HCT116 (cell line): ENCODE results near the gene PRKCA. TPM values are rescaled to one million over a fixed set of nuclear protein-coding genes. Genes with fewer than 3 reads are reported as not detected.

Experiments used
- ATAC-seq: fragments of 200-7000 bp; cut with Tn5 transposase; 2 replicates; pipeline ENCODE4 v1.9.1; 2020; ENCODE audit warnings: mild to moderate bottlenecking, moderate library complexity
- BruUV-seq: library from RNA; stranded (reverse); fragments of 400-500 nt; replicated peaks from 2 replicates; lab custom pipeline; 2021; lab: Mats Ljungman, UMichigan
- CTCF ChIA-PET: fragments of 300-600 bp; sonication (Branson Sonifier 250); formaldehyde crosslinking; loops from one replicate; lab custom pipeline; 2021; ENCODE audit warnings: antibody characterized with exemption; lab: Charles Lee
- POLR2A ChIA-PET: fragments of 300-600, 350-600 bp; sonication (Branson Sonifier 250); formaldehyde crosslinking; loops from one replicate; lab custom pipeline; 2021; ENCODE audit warnings: antibody characterized with exemption; lab: Charles Lee
- RAD21 ChIA-PET, 2 experiments: fragments of 300-600 bp; sonication (Branson Sonifier 250); formaldehyde crosslinking; loops; one replicate each; lab custom pipeline; 2023; ENCODE audit warnings: low total read pairs in 2 of 2; ENCODE audit not compliant: uncharacterized antibody in 2 of 2, unreplicated experiment in 2 of 2, low non-redundant PET in 1 of 2; lab: Charles Lee
- DNase-seq: peaks from one replicate; pipeline ENCODE4 v3.0.0-alpha.2; 2010; ENCODE audit warnings: low read depth, low spot score
- H2AFZ ChIP-seq: fragments of 200-600 bp; shearing (Covaris generic), sonication (generic); 2 replicates; pipeline ENCODE4 v1.6.1; 2017; ENCODE audit warnings: low read depth, mixed run types, mixed read lengths, antibody characterized with exemption, low read length; ENCODE audit not compliant: poor library complexity, severe bottlenecking
- H3K27ac ChIP-seq: 2 replicates; pipeline ENCODE4 v1.5.1; 2012; ENCODE audit warnings: low read depth, low read length
- H3K27me3 ChIP-seq: fragments of 200-600 bp; sonication (generic); 2 replicates; pipeline ENCODE4 v1.6.1; 2016; ENCODE audit warnings: mixed run types, low read length, mixed read lengths; ENCODE audit not compliant: insufficient read depth
- H3K36me3 ChIP-seq, 2 experiments: fragments of 200-500 bp in 1 of 2; fragments of 200-600 bp in 1 of 2; sonication (Bioruptor generic) in 1 of 2; sonication (generic) in 1 of 2; 2 replicates each; pipeline versions ENCODE4 v1.5.1 to v1.6.1; 2014 to 2016; ENCODE audit warnings: low read length in 2 of 2, inconsistent platforms in 1 of 2, mixed read lengths in 1 of 2, mixed run types in 1 of 2; ENCODE audit not compliant: insufficient read depth in 2 of 2, control insufficient read depth in 1 of 2
- H3K4me1 ChIP-seq, 2 experiments: fragments of 200-600 bp in 1 of 2; sonication (generic) in 1 of 2; 2 replicates each; pipeline versions ENCODE4 v1.5.1 to v1.6.1; 2012 to 2017; ENCODE audit warnings: low read length in 2 of 2, inconsistent platforms in 1 of 2, mild to moderate bottlenecking in 1 of 2, mixed read lengths in 1 of 2, mixed run types in 1 of 2, moderate library complexity in 1 of 2; ENCODE audit not compliant: insufficient read depth in 2 of 2, control insufficient read depth in 1 of 2
- H3K4me2 ChIP-seq: fragments of 200-600 bp; sonication (generic); 2 replicates; pipeline ENCODE4 v1.6.1; 2017; ENCODE audit warnings: mixed run types, low read length, mixed read lengths
- H3K4me3 ChIP-seq, 2 experiments: fragments of 200-600 bp in 1 of 2; sonication (generic) in 1 of 2; replicated peaks in 1 of 2; 2 replicates each; pipeline ENCODE4 v1.5.1; 2011 to 2016; ENCODE audit warnings: low read length in 2 of 2, control low read depth in 1 of 2, low read depth in 1 of 2, mild to moderate bottlenecking in 1 of 2, mixed read lengths in 1 of 2, mixed run types in 1 of 2
- H3K79me2 ChIP-seq: fragments of 200-600 bp; sonication (generic); 2 replicates; pipeline ENCODE4 v1.6.1; 2017; ENCODE audit warnings: mild to moderate bottlenecking, mixed run types, low read length, moderate library complexity, mixed read lengths; ENCODE audit not compliant: insufficient read depth
- H3K9ac ChIP-seq: fragments of 200-600 bp; sonication (generic); 2 replicates; pipeline ENCODE4 v1.6.1; 2016; ENCODE audit warnings: low read length, mixed read lengths
- H3K9me2 ChIP-seq: fragments of 200-600 bp; sonication (generic), shearing (Covaris generic); 2 replicates; pipeline ENCODE4 v1.6.1; 2017; ENCODE audit warnings: mixed run types, mild to moderate bottlenecking, moderate library complexity; ENCODE audit not compliant: insufficient read depth
- H3K9me3 ChIP-seq, 2 experiments: fragments of 200-500 bp in 1 of 2; fragments of 200-600 bp in 1 of 2; sonication (Bioruptor generic) in 1 of 2; sonication (generic) in 1 of 2; 2 replicates each; pipeline ENCODE4 v1.6.1; 2014 to 2017; ENCODE audit warnings: low read length in 2 of 2, mixed read lengths in 2 of 2, inconsistent platforms in 1 of 2, low read depth in 1 of 2, mild to moderate bottlenecking in 1 of 2, mixed run types in 1 of 2, moderate library complexity in 1 of 2; ENCODE audit not compliant: control insufficient read depth in 1 of 2, insufficient read depth in 1 of 2
- H4K20me1 ChIP-seq: fragments of 200-600 bp; sonication (generic), shearing (Covaris generic); 2 replicates; pipeline ENCODE4 v1.6.1; 2017; ENCODE audit warnings: mixed run types, mild to moderate bottlenecking, moderate library complexity; ENCODE audit not compliant: insufficient read depth
- CBX3 ChIP-seq: IDR thresholded peaks from 2 replicates; pipeline ENCODE4 v1.6.1; 2012; ENCODE audit warnings: low read depth
- FOSL1 ChIP-seq: IDR thresholded peaks from 2 replicates; pipeline ENCODE4 v1.6.1; 2012; ENCODE audit warnings: low read depth
- JUND ChIP-seq: IDR thresholded peaks from 2 replicates; pipeline ENCODE4 v1.6.1; 2012
- MAX ChIP-seq: IDR thresholded peaks from 2 replicates; pipeline ENCODE4 v1.6.1; 2012
- POLR2A ChIP-seq: IDR thresholded peaks from 2 replicates; pipeline ENCODE4 v1.7.0; 2011; ENCODE audit warnings: borderline replicate concordance; ENCODE audit not compliant: insufficient read depth, insufficient read length; ENCODE audit errors: extremely low read depth
- REST ChIP-seq: IDR thresholded peaks from 2 replicates; pipeline ENCODE4 v1.6.1; 2012; ENCODE audit warnings: low read depth
- SP1 ChIP-seq: IDR thresholded peaks from 2 replicates; pipeline ENCODE4 v1.6.1; 2012; ENCODE audit warnings: low read depth
- ZBTB33 ChIP-seq: IDR thresholded peaks from 2 replicates; pipeline ENCODE4 v1.6.1; 2011; ENCODE audit warnings: mild to moderate bottlenecking, low read length, moderate library complexity; ENCODE audit not compliant: insufficient replicate concordance; ENCODE audit errors: extremely low read depth
- intact Hi-C: fragments of 100-400 bp; cut with micrococcal nuclease; formaldehyde crosslinking; loops from 2 replicates; pipeline ENCODE4 v1.10.0; 2022
- total RNA-seq: library from RNA; stranded (reverse); gene quantifications from one replicate; pipeline ENCODE4 v1.2.1, GENCODE V29; 2021; ENCODE audit not compliant: unreplicated experiment

PRKCA gene
- total RNA-seq, 1 experiment from 2014 or later, result 18.8 TPM

- H2AFZ ChIP-seq, result no peak overlapping the region
- no peaks in the 10 kb centered on the region for H4K20me1 ChIP-seq
- no peak overlapping the region for H3K4me3 ChIP-seq
- no peak overlapping the region for H3K9ac ChIP-seq
- POLR2A ChIA-PET, result no interaction called here
- ATAC-seq, result no peak
- BruUV-seq, result no TSS peak
- H3K9me3 ChIP-seq, result no peaks in the 10 kb centered on the region
- H3K4me2 ChIP-seq, result no peak overlapping the region
- H3K4me1 ChIP-seq, result no peaks in the 10 kb centered on the region
- H3K27ac ChIP-seq, result no peak overlapping the region
- intact Hi-C loops, result no loop called here
- H3K36me3 ChIP-seq, result no peaks in the 10 kb centered on the region
- no peaks in the 10 kb centered on the region for H3K9me2 ChIP-seq
- TF ChIP-seq FOSL1, result no peak
- no peak for TF ChIP-seq JUND
- TF ChIP-seq POLR2A, result no peak
- TF ChIP-seq ZBTB33, result no peak
- TF ChIP-seq, all 23 proteins: peak for 0
- RAD21 ChIA-PET, result no interaction called here
- CTCF ChIA-PET, result interaction anchor here (2.2 kb wide), 1 partner anchor 23 kb away, joined by 5 read pairs; no protein-coding TSS in a partner anchor
- Histone ChIP-seq H3K79me2 (no peaks in the 10 kb centered on the region), H3K27me3 (no peaks in the 10 kb centered on the region)
- no peak for DNase-seq
Observed at GRCh38 chr17:66589892-66590291, 287.5 kb downstream of the PRKCA start.

GRCh38 chr17:66593116-66593515 lies 290.7 kb downstream of the PRKCA start:
- Histone ChIP-seq H3K9me2 (no peaks in the 10 kb centered on the region), H3K4me2 (no peak overlapping the region), H3K79me2 (no peaks in the 10 kb centered on the region), H3K27me3 (no peaks in the 10 kb centered on the region), H3K9me3 (no peaks in the 10 kb centered on the region), H4K20me1 (no peaks in the 10 kb centered on the region), H3K4me1 (no peaks in the 10 kb centered on the region), H3K4me3 (no peak overlapping the region), H2AFZ (no peak overlapping the region), H3K36me3 (no peaks in the 10 kb centered on the region), H3K27ac (no peak overlapping the region), H3K9ac (no peak overlapping the region)
- DNase-seq (no peak), ATAC-seq (no peak)
- CTCF ChIA-PET, result no interaction called here
- TF ChIP-seq MAX (no peak), SP1 (no peak), CBX3 (no peak), REST (no peak)
- BruUV-seq, result no TSS peak
- POLR2A ChIA-PET, result no interaction called here
- intact Hi-C loops, result no loop called here
- RAD21 ChIA-PET, result no interaction called here
